Activated CD8-positive, alpha-beta memory T cell treated with anti-CD3 and anti-CD28 coated beads, Interleukin-2, amount 50 U/mL, for 1 hour (primary cell): Measurements from ENCODE around the gene EFHC1.

ENCODE experiments used
- DNase-seq: peaks from one replicate; pipeline ENCODE4 v3.0.0-alpha.2; 2020; ENCODE audit errors: extremely low read depth

Gene EFHC1

GRCh38 chr6:52502306-52503029 is 82.3 kb downstream of the EFHC1 start:
- DNase-seq: no peak

GRCh38 chr6:52503323-52503747 is 83.2 kb downstream of the EFHC1 start:
- no peak for DNase-seq

- DNase-seq: no peak
Observed at GRCh38 chr6:52503851-52504781, 84.0 kb downstream of the EFHC1 start.

GRCh38 chr6:52504782-52505136 is 84.6 kb downstream of the EFHC1 start:
- DNase-seq: no peak

GRCh38 chr6:52505726-52506409 is 85.7 kb downstream of the EFHC1 start:
- no peak for DNase-seq

- no peak for DNase-seq
Observed at GRCh38 chr6:52506476-52506875, 86.3 kb downstream of the EFHC1 start.

DNA sequence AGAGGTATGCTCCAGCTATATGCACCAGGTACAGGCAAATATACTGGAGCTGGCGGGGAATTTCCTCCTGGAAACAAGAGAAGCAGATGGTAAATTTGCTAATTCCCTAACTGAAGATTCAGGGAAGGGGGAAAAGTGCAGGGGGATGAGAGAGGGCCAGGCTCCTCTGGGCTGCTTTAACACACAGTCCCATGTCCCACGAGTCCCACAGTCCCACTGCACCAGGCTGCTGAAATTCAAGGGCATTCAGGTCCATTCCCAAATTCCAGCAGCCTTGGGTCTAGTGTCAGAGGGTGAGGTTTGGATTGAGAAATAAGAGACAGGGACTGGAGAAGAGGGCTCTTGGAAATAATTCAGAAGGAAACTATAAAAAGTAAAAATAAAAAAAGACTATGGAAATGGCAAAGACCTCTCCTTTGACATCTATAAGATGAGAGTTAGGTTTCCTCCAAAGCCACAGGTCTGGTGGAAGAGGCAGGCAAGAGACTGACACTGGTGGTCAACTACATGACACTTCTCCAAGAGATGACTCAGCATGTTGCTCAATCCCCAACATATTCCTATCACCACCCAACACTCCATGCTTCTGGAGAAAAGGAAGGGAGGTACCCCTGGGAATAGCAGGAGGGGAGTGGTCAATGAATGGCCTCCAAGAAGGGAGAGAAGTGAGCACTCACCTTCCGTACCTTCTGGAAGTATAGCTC is 87.6 kb downstream of the EFHC1 start:
- DNase-seq: no peak

DNA sequence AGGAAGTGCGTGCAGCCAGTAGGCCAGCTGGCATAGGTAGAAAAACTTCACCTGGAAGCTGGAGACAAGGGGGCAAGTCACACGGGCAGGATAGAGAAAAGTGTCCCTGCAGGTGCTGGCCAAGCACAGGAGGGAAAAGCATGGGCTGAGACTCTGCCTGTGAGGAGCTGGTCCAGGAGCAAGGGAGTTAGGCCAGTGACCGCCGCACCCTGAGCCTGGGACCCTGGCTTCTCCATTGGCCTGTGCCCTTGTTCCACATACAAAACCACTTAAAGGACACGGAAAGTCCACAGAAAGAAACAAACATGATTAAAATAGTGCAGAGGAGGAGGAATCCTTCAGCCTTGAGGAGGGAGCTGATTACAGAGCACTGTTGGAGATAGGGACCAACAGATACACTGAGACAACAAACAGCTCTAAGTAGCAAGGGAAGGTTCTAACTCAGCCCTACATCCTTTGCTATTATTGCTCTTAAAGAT is 88.2 kb downstream of the EFHC1 start:
- DNase-seq: no peak

GRCh38 chr6:52509281-52510212 is 89.4 kb downstream of the EFHC1 start:
- DNase-seq: no peak

DNA sequence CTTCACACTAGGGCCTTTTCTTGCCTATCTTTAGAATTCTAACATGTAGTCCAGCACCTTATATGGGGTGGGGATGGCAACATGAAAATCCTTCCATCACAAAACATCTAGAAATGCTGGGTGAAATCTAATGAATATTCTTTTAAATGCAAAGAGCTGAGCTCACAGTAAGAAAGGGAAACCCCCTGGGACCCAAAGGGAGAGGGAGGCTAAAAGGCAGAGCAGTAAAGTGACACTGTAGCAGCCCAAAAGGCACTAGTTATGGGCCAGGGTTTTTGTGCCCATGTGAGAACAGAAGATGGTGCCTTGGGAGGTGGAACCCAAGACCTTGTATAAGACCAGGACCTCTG is 90.0 kb downstream of the EFHC1 start:
- no peak for DNase-seq

GRCh38 chr6:52511163-52511562 is 91.0 kb downstream of the EFHC1 start:
- DNase-seq: no peak

DNA sequence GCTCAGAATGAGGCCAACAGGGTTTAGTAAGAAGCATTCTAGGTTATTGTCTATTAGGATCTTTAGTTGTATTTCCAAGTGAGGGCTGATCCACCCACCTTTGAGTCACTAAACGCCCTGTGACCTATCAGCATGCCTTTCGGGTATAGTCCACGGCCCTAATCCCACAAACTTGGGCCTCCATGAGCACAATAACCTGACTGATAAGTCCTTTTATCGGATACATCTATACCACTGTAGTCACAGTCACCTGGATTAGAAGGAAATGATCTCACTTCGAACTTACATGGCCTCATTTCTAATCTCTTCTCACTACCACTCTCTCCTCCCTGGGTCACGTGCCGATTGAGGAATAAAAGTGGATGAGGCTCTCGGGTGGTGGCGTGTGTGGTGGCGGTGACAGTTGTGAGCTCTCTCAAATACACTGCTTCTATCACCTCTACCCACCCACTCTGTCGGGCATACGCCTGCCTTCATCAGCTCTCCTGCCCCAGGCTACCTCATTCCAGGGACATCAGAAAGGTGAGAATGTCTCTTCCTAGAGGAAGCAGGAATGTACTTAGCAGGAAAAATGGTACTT is 91.5 kb downstream of the EFHC1 start:
- no peak for DNase-seq

DNA sequence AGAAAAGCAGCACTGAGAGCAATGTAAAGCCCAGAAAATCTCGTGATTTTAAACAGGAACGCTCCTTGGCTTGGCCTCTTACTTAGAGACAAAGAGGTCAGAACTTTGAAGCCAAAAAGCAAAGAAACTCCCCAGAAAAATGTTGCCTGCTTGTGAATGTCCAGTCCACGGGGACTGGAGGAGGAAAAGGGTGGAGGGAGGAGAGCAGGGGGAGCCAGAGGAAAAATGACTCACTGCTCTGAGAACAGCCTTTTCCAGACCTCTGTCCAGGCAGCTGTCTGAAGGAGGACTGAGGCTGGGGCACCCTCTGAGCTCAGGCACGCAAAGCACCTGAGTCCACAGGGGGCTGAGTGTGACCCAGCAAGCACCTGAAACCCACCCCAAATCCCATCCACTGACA is 92.1 kb downstream of the EFHC1 start:
- DNase-seq: no peak

DNA sequence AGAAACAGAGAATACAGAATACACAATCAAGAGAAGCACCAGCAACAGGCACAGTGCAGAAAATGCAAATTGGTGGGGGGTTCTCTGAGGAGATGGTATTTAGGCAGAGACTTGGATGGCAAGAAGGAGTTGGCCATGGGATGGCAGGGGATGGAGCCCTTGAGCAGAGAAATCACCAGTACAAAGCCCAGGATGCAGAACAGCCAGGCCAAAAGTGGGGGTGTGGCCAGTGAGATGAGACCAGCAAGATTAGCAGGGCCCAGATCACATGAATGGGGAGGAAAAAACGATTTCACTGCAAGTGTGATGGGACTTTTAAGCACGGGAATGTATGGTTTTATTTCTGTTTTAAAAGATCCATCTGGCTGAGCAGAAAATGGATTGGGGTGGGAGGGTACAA is 93.3 kb downstream of the EFHC1 start:
- no peak for DNase-seq

- no peak for DNase-seq
Observed at GRCh38 chr6:52513896-52514295, 93.8 kb downstream of the EFHC1 start.

DNA sequence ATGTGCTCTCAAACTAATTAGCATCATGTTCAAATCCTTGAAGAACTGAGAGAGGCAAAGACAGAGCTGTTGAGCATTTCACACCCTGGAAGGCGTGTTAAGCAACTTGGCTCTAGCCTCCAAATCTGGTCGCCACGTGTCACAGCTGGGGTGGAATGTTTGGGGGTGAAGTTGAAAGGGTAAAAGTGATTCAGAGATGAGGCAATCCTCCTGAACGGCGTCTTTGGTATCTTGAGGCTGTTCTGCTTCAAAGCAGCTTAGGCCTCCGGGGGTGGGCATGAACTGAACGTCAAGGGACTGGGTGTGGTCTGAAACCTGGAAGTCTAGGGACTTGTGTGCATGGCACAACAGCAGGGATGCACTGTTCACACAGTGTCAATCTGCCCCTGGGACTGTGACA is 94.4 kb downstream of the EFHC1 start:
- DNase-seq: no peak

DNA sequence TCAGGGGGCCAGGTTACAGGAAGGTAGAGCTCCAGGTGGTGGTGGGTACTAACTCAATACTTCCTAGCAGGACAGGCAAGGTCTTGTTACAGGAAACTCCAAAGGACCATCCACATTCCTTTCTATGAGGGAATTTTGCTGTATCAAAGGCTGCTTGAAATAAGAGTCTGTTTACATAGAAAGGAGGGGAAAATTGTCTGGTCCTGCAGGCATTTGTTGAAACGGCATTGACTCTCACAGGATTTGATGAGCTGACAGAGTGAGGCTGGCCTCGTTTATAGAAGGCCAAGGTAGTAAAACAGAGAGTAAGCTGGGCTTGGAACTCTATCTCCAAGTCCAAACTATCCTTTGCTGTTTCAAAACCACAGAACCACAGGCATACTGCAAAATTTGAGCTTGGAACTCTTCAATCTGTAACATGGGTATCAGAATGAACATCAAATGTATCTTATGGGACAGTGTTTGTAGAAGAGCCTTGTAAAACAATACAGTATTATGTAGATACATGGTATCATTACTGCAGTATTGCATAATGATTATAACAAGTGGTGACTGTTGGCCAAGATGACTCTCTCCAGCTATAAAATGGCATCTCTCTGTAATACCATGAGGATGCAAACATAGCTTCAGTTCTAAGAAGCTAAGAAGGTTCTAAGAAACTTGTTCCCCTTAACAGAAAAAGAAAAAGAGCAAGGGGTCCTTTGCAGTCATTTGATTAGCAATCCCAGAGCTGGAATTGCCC is 95.2 kb downstream of the EFHC1 start:
- no peak for DNase-seq

- no peak for DNase-seq
Observed at GRCh38 chr6:52516269-52516668, 96.1 kb downstream of the EFHC1 start.

DNA sequence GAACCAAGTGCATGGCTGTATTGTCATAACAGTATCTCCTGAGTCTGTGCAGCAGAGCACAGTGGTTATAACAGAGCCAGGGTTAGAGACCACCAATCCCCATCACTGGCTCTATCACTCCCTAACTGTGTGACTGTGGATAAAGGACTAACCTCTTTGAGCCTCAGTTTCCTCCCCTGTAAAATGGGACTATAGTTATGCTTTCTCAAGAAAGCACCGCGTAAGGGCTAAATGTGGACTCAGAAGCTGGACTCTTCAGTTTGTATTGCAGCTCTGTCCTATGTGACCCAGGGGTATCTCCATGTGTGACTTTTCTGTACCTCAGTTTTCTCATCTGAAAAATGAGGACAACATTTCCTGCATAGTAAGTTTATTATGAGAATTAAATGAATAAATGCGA is 96.8 kb downstream of the EFHC1 start:
- DNase-seq: no peak
